MCF 10A (cell line): ENCODE measurements around the gene ELANE. TPM values are rescaled to one million over a fixed set of nuclear protein-coding genes. Genes with fewer than 3 reads are reported as not detected.

ENCODE experiments used
- BruUV-seq: library from RNA; stranded (reverse); fragments of 400-500 nt; replicated peaks from 2 replicates; lab custom pipeline; 2021; lab: Mats Ljungman, UMichigan
- CTCF ChIA-PET: fragments of 300-600 bp; sonication (Branson Sonifier 250); formaldehyde crosslinking; extraction: SDS; loops from one replicate; lab custom pipeline; 2021; ENCODE audit warnings: antibody characterized with exemption, inconsistent platforms; lab: Yijun Ruan, JAX
- POLR2A ChIA-PET: fragments of 300-600, 350-650 bp; sonication (Branson Sonifier 250); formaldehyde crosslinking; extraction: SDS; loops from one replicate; lab custom pipeline; 2020; ENCODE audit warnings: antibody characterized with exemption, inconsistent platforms; lab: Yijun Ruan, JAX
- DNase-seq: peaks from one replicate; pipeline ENCODE4 v3.0.0-alpha.2; 2018; ENCODE audit not compliant: unreplicated experiment
- H3K27ac Mint-ChIP-seq: one replicate; pipeline ENCODE4 v1.8.0; 2022; ENCODE audit warnings: mild to moderate bottlenecking, low read depth, mixed read lengths; ENCODE audit not compliant: unreplicated experiment
- H3K27me3 Mint-ChIP-seq: one replicate; pipeline ENCODE4 v1.8.0; 2022; ENCODE audit warnings: mixed read lengths; ENCODE audit not compliant: insufficient read depth, unreplicated experiment
- H3K36me3 Mint-ChIP-seq: one replicate; pipeline ENCODE4 v1.8.0; 2022; ENCODE audit warnings: mild to moderate bottlenecking, moderate library complexity, mixed read lengths; ENCODE audit not compliant: insufficient read depth, unreplicated experiment
- H3K4me1 Mint-ChIP-seq: one replicate; pipeline ENCODE4 v1.8.0; 2022; ENCODE audit warnings: mixed read lengths; ENCODE audit not compliant: insufficient read depth, unreplicated experiment
- H3K4me3 Mint-ChIP-seq: one replicate; pipeline ENCODE4 v1.8.0; 2022; ENCODE audit warnings: mild to moderate bottlenecking, moderate library complexity, mixed read lengths; ENCODE audit not compliant: unreplicated experiment
- H3K9me3 Mint-ChIP-seq: one replicate; pipeline ENCODE4 v1.8.0; 2022; ENCODE audit warnings: mixed read lengths; ENCODE audit not compliant: unreplicated experiment
- intact Hi-C: fragments of 100-400 bp; cut with micrococcal nuclease; formaldehyde crosslinking; loops from 2 replicates; pipeline ENCODE4 v1.14.1; 2022
- total RNA-seq: library from RNA; stranded (reverse); gene quantifications from 2 replicates; pipeline ENCODE4 v1.2.3, GENCODE V29; 2022
- TF ChIP-seq, protein P1 (sequence below): fragments of 200-600 bp; IDR thresholded peaks from one replicate; pipeline ENCODE4 v1.8.0; 2022; ENCODE audit warnings: antibody characterized with exemption, mild to moderate bottlenecking; ENCODE audit not compliant: unreplicated experiment

The ELANE gene
- total RNA-seq, 1 experiment from 2014 or later, result not detected

DNA sequence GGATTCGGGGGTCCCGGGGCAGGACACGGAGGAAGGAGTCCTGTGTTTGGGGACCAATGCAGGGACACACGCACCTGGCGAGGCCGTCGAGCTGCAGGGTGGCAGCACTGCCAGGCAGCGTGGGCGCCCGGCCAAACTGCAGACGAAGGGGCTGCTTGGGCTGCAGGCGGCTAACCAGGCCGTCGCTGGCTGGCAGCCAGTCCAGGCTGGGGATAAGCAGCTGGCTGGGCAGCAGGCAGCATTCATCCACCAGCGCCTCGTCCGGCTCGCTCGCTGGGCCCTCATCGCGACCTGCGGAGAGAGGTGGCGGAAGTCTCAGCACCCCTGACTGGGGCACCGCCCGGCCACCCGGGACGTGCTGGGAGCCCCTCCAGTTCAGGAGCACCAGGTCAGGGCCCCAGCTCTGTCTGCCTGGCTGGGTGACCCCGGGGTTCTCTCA, 18.9 kb downstream of the ELANE start:
- H3K4me3 Mint-ChIP-seq, result peak overlapping the region; percentile 75
- DNase-seq, result no peak
- H3K9me3 Mint-ChIP-seq, result no peaks in the 10 kb centered on the region
- H3K4me1 Mint-ChIP-seq, result peaks cover 24% of the 10 kb centered on the region
- no peaks in the 10 kb centered on the region for H3K27me3 Mint-ChIP-seq
- intact Hi-C loops, result loop anchor here (5.0 kb wide), 1 partner anchor 41 kb away; the partner anchor contains the start of gene R3HDM4
- ChIA-PET CTCF (interaction anchor here (0.5 kb wide), 1 partner anchor 14 kb away, joined by 3 read pairs; no protein-coding TSS in a partner anchor), POLR2A (no interaction called here)
- H3K36me3 Mint-ChIP-seq, result peaks cover 40% of the 10 kb centered on the region
- BruUV-seq, result no TSS peak
- no peak overlapping the region for H3K27ac Mint-ChIP-seq
- TF ChIP-seq, protein P1, sequence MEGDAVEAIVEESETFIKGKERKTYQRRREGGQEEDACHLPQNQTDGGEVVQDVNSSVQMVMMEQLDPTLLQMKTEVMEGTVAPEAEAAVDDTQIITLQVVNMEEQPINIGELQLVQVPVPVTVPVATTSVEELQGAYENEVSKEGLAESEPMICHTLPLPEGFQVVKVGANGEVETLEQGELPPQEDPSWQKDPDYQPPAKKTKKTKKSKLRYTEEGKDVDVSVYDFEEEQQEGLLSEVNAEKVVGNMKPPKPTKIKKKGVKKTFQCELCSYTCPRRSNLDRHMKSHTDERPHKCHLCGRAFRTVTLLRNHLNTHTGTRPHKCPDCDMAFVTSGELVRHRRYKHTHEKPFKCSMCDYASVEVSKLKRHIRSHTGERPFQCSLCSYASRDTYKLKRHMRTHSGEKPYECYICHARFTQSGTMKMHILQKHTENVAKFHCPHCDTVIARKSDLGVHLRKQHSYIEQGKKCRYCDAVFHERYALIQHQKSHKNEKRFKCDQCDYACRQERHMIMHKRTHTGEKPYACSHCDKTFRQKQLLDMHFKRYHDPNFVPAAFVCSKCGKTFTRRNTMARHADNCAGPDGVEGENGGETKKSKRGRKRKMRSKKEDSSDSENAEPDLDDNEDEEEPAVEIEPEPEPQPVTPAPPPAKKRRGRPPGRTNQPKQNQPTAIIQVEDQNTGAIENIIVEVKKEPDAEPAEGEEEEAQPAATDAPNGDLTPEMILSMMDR, result no peak

DNA sequence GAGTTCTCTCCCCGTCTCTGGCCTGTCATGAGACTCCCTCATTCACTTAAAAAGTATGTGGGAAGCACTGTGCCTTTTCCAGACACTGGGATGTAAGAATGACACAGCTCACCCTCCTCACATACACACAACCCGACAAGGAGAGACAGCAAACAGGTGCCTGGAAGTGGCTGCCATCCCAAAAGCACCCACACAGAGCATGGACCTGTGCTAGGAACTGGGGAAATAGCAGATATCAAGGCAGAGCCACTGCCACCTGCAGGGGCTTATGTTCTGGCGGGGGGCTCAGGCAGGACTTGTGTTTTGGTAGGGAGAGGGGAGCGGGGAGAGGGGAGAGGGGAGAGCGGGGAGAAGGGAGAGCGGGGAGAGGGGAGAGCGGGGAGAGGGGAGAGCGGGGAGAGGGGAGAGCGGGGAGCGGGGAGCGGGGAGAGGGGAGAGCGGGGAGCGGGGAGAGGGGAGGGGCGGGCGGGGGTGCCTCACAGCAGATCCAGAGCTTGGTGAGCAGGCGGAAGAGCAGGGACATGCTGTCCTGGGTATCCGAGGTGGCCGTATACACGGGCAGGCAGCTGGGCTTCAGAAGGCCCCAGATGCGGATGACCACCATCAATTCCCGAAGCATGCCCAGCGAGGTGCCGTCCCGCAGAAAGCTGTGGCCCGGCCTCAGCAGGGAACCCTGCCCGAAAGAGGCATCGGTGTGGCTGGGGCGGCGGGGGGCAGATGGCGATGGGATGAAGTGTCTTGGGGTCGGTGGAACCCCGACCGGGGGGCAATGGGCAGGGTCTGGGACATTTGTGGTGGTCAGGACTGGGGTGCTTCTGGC, 19.6 kb downstream of the ELANE start:
- Mint-ChIP-seq H3K4me1 (peaks cover 24% of the 10 kb centered on the region), H3K36me3 (peaks cover 45% of the 10 kb centered on the region), H3K4me3 (peak overlapping the region; percentile 75), H3K9me3 (no peaks in the 10 kb centered on the region), H3K27ac (no peak overlapping the region), H3K27me3 (no peaks in the 10 kb centered on the region)
- no TSS peak for BruUV-seq
- CTCF ChIA-PET, result interaction anchor here (0.5 kb wide), 1 partner anchor 15 kb away, joined by 3 read pairs; no protein-coding TSS in a partner anchor
- POLR2A ChIA-PET, result interaction anchor here (1.0 kb wide), 1 partner anchor 52 kb away, joined by 3 read pairs; no protein-coding TSS in a partner anchor
- TF ChIP-seq, protein P1, result no peak
- intact Hi-C loops, result loop anchor here (5.0 kb wide), 1 partner anchor 41 kb away; the partner anchor contains the start of gene R3HDM4
- peak; percentile 52 for DNase-seq

DNA sequence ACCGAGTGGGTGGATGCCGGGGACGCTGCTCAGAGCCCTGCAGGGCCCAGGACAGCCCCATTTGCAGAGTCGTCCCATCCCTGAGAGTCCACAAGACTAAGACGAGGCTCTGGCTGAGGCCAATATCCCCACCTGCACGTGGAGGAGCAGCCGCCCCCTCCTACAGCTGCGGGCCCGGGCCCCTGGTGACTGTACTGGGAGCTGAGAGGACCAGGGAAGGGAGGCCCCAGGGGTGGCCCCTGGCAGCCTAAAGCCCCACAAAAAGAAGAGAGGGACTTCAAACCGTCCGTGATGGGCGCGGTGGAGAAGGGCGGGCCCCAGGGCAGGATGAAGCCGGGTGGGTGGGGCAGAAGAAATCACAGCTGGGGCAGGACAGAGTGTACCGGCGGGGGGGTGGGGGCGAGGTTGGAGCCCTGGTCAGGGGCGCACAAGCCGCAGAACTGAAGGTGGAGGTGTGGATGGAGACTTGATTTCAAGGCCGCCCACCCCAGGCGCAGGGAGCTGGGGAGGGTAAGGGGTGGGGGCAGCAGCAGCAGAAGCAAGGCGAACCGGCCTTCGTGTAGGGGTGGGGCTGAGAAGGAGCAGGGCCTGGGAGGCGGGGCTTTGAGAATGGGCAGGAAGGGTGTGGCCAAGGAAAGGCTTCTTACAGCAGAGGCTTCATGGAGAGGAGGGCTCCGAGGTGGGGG, 20.3 kb downstream of the ELANE start:
- Mint-ChIP-seq H3K4me1 (peaks cover 24% of the 10 kb centered on the region), H3K27ac (peak overlapping the region; percentile 64), H3K9me3 (no peaks in the 10 kb centered on the region), H3K27me3 (no peaks in the 10 kb centered on the region), H3K36me3 (peaks cover 40% of the 10 kb centered on the region), H3K4me3 (peak overlapping the region; percentile 75)
- CTCF ChIA-PET, result interaction anchor here (0.6 kb wide), 1 partner anchor 73 kb away, joined by 3 read pairs; no protein-coding TSS in a partner anchor
- intact Hi-C loops, result loop anchor here (5.0 kb wide), 1 partner anchor 40 kb away; the partner anchor contains the start of gene R3HDM4
- POLR2A ChIA-PET, result interaction anchor here (1.0 kb wide), 1 partner anchor 51 kb away, joined by 3 read pairs; no protein-coding TSS in a partner anchor
- no TSS peak for BruUV-seq
- TF ChIP-seq, protein P1, result no peak
- peak; percentile 95 for DNase-seq
